HG03378 (cell line): Measurements from ENCODE around the gene CABLES2.

Source experiments
- ATAC-seq: cut with Tn5 transposase; IDR thresholded peaks from one replicate; pipeline ENCODE4 v1.9.1; 2021; ENCODE audit warnings: mild to moderate bottlenecking, moderate library complexity; ENCODE audit not compliant: unreplicated experiment

The CABLES2 gene

DNA sequence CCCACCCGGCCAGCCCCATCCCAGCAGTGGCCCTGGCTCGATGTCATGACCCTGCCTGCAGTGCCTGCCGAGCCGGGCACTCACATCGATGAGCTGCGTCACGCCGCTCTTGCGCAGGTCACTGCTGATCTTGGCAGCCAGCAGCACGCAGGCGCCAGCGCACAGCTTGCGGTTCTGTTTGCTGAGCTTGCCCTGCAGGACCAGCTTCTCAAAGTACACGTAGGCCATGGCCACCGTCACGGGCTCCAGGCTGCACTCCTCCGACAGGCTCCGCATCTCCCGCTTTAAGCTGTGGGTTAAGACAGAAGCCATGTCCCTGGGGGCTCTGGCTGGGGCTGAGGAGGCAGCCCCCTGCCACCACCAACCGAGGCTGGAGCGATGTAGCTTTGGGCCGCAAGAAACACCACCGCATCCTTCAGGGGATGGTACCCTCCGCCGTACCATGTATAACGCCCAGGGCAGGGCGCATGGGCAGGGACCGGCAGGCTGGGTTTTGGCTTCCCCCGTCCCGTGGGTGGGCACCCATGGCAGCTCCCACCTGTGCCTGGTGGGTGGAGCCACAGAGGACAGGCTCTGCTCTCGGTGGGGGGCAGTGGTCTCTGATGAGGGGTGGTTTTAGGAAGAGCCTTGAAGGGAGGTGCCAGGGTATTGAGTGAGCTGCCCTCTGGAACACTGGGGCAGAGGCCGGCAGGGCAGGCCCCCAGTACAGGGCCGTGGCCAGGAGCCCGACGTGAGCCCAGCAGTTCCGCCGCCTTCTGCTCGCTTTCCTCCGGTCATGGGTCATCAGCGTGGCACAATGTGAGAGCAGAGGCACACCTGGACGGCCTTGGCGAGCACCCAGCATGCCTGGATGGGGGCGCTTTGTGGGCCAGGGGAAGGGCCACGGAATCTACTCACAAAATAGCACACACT is 15.7 kb downstream of the CABLES2 start:
- no peak for ATAC-seq

- ATAC-seq = no peak
These were observed 16.5 kb downstream of the CABLES2 start for GRCh38 chr20:62390317-62391164.

- ATAC-seq = no peak
These were observed 17.4 kb downstream of the CABLES2 start for GRCh38 chr20:62389601-62390087.

GRCh38 chr20:62388839-62389600 is 18.1 kb downstream of the CABLES2 start:
- ATAC-seq = no peak

DNA sequence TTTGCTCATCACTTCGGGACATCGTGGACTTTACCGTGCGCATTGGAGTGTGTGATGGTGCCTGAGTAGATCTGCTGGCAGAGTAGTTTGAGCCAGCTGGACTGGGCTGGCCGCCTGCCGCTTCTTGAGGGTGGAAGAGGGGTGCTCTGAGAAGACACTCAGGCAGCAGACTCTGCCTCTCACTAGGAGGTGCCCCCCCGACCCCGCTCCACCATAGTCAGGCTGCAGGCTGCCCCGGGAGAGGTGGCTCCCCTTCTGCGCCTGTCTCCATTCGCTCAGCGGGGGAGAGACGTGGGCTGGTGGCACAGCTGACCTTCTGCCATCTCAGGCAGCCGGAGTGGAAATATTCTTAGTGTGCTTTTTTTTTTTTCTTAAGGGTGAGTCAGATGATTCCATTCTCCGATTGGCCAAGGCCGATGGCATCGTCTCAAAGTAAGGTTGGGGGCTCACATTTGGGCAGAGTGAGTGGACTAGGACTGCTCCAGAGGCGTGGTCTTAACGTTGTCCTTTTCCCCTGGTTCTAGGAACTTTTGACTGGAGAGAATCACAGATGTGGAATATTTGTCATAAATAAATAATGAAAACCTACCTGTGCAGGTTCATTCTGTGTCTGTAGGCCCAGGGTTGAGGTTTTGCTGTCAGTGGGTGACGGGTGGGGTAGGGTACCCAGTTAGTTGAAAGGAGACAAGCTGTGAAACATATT is 19.0 kb downstream of the CABLES2 start:
- ATAC-seq = no peak

DNA sequence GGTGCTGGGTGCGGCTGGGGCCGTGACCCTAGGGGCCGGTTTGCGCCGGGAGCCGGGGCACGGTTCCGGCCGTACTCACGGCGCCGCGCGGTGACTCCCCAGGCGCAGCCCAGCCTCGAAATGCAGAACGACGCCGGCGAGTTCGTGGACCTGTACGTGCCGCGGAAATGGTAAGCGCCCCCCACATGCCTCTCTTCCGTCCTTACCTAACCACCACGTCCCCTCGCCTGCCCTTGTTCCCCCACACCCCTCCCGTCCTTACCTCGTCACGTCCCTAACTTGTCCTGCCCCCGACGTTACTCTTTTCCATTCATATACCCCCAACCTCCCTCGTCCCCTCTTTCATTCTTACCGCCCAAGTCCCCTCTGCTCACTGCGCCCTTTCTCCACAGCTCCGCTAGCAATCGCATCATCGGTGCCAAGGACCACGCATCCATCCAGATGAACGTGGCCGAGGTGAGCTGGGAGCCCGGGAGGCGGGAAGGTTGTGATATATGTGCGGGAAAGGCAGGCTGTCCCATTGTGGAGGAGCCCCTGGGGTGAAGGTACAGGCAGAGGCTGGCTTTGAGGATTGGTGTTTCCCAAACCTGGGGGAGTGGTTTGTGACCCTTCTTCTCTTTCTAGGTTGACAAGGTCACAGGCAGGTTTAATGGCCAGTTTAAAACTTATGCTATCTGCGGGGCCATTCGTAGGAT is 19.7 kb downstream of the CABLES2 start:
- no peak for ATAC-seq

DNA sequence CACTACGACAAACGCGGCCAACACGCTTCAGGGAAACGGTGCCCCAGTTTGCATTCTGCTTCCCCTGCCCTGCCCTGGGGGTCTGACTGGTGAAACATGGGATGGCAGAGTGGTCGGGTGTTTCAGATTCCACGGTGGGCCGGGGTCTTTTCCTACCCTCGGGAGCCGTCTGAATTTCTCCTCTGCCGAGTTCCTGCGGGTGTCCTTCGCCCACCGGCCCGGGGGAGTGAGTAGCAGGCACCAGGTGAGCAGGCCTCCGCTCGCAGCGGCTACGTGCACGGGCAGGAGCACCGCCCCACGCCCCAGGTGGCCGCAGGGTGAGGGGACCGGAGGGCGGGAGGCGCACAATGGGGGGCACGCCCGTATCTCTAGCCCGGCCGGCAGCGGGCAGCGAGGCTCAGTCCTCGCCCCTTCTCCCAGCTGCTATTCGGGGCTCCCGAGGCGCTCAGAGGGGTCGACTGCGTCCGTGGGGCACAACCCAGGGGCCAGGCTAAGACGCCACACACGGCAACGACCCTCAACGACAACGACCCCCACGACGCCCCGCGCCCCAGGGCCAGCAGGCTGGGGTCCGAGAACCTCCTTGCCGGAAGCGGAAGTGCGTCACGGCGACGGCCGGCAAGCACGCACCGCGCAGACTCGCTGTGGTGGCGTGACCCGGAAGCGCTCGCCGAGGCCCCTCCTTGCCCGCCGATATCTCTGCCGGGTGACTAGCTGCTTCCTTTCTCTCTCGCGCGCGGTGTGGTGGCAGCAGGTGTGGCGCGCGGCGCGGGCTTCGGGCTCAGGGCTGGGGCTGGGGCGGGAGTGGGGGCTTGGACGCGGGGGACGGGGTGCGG is 20.5 kb downstream of the CABLES2 start, which contains the start of gene RPS21:
TSS of gene RPS21 (plus strand) at position 721 of the 836 bp plus-strand sequence. CDS start 236 bp downstream, outside the sequence.
- peak; percentile 68 for ATAC-seq

DNA sequence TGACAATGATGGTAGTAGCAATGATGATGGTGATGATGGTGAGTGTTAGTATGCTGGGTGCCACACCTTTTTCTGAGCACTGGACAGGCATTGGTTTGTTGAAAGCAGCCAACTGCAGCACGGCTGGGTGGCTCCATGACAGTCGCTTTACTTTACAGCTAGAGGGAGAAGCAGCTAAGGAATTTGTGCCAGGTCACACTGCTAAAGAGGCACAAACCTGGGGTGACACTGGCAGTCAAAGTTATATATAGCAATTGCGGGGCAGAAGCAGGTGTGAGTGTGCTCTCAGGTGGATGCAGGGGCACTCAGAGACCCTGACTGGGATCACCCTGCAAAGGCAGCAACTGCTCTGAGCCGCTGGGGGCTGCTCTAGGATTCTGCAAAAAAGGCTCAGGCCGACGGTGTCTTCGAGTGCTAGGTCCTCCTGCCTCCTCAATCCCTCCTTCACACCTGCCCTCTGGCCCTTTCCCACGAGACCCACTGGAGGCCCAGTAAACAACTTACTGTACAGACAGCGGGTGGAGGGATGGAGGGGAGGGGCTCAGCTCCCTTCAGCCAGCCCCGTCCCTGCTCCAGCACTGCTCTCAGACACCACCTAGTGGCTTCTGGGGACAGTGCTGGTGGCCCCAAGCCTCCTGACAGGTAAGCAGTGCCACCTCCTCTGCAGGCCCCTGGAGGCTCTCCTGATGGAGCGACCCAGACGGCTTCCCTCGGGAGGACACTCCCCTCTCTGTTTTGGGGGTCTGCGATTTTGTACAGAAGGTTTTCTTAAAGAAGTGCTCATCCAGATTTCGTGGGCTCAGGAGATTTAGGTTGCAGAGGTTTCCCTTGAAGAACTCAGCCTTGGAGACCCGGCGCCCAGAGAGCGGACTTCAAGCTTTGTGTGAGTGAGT is 24.5 kb downstream of the CABLES2 start:
- ATAC-seq = no peak

- ATAC-seq = no peak
These were observed 25.2 kb downstream of the CABLES2 start for GRCh38 chr20:62381842-62382241.

GRCh38 chr20:62381202-62381797 is 25.8 kb downstream of the CABLES2 start:
- no peak for ATAC-seq

DNA sequence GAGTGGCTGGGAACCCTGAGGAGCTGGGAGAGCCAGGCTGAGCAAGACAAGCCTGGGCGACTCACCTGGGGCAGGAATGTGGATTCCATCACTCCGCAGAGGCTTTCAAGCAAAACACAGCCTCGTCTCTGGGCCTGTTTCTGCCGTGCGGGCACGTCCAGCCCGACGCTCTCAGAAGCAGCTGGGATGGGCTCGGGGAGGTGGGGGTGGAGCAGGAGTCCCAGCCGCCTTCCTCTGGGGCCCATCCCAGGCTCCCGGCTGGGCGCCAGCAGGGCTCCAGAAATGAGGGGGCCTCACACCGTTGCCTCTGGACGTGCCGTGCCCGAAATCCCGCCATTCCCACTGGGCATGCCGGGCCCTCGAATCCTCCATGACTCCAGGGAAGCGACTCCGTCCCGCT is 28.9 kb downstream of the CABLES2 start:
- no peak for ATAC-seq

GRCh38 chr20:62377615-62378178 is 29.4 kb downstream of the CABLES2 start:
- ATAC-seq = no peak

GRCh38 chr20:62377064-62377461 is 30.0 kb downstream of the CABLES2 start:
- no peak for ATAC-seq

GRCh38 chr20:62376112-62377063 is 30.7 kb downstream of the CABLES2 start:
- no peak for ATAC-seq

- no peak for ATAC-seq
These were observed 32.5 kb downstream of the CABLES2 start for GRCh38 chr20:62374331-62375152.
